Measurements from ENCODE around the gene STRIP1.

STRIP1 gene

DNA sequence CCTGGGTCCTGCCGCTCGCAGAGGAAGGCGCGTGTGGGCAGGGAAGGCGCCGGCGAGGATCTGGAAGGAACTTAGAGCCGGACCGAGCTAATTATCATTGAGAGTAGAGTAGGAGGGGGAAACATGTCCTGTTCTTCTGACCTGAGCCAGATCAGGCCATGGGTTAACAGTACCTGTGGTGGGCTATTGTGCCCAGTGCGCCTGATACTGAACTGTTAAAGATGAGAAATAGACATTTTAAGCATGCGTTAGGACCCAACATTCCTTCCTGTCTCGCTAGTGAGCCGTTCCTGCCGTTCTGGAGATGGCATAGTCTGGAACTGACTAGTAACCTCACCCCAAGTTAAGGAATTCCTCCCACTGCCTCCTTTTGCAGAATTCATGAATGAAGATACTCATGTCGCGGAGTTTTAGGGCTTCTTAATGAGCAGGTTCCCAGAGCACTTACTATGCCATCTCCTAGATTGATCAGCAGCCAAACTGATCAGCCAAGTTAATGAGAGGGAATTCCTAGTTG lies 870 bp downstream of the STRIP1 start:
- Histone ChIP-seq H3K27me3 (ENCODE audit: low read length) (no peaks in the 10 kb centered on the region), H3K27ac (ENCODE audit: low read depth, low read length) (no peak overlapping the region; the same call in 1 of the 2 replicates), H3F3A (ENCODE audit: insufficient read depth) (0 out of 2 replicates have a peak, but pooled peaks cover 7% of the 10 kb centered on the region), H2AFZ (ENCODE audit: low read depth, low read length, severe bottlenecking) (peak overlapping the region; percentile 67), H3K4me3 (ENCODE audit: insufficient read depth, low read length, poor library complexity, severe bottlenecking) (peak overlapping the region; percentile 94), H3K9me2 (replicated peaks; ENCODE audit: insufficient read depth, low read length) (no peaks in the 10 kb centered on the region), H3K9ac (ENCODE audit: low read length) (peak overlapping the region; percentile 90), H3K9me3 (ENCODE audit: insufficient read depth, low read length) (no peaks in the 10 kb centered on the region), H3K36me3 (ENCODE audit: low read length) (no peaks in the 10 kb centered on the region), H4K20me1 (ENCODE audit: low read depth, low read length) (no peaks in the 10 kb centered on the region), H3K4me2 (ENCODE audit: low read depth, low read length, poor library complexity, severe bottlenecking) (peak overlapping the region; percentile 55), H3K79me2 (ENCODE audit: insufficient read depth, low read length) (peaks cover 23% of the 10 kb centered on the region)
- TF ChIP-seq, protein P1, sequence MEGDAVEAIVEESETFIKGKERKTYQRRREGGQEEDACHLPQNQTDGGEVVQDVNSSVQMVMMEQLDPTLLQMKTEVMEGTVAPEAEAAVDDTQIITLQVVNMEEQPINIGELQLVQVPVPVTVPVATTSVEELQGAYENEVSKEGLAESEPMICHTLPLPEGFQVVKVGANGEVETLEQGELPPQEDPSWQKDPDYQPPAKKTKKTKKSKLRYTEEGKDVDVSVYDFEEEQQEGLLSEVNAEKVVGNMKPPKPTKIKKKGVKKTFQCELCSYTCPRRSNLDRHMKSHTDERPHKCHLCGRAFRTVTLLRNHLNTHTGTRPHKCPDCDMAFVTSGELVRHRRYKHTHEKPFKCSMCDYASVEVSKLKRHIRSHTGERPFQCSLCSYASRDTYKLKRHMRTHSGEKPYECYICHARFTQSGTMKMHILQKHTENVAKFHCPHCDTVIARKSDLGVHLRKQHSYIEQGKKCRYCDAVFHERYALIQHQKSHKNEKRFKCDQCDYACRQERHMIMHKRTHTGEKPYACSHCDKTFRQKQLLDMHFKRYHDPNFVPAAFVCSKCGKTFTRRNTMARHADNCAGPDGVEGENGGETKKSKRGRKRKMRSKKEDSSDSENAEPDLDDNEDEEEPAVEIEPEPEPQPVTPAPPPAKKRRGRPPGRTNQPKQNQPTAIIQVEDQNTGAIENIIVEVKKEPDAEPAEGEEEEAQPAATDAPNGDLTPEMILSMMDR (IDR thresholded peaks at IDR 0.05; ENCODE audit: insufficient read depth, low read length, poor library complexity, severe bottlenecking) = no peak
- TF ChIP-seq EZH2phosphoT487 (conservative IDR thresholded peaks at IDR 0.05; ENCODE audit: low read length) = no peak

DNA sequence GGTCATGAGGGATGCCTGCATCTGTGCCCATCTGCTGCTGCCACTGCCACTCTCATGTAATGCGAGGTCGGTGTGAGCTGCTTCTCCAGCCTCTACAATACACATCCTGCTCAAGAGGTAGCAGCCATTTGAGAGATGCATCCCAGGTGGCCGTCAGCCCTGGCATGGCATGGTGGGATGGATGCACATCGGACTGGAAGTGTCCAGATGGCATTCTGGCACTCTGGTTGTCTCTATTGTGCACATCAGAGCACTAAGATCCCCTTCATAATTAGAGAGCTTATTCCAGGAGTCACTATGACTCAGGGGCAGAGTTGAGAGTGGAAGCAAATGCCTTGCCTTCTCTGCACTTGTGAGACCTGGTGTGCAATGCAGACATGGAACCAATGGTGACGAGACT lies 3.8 kb downstream of the STRIP1 start:
- Histone ChIP-seq H3K9ac (ENCODE audit: low read length) (no peak overlapping the region), H3K36me3 (ENCODE audit: low read length) (no peaks in the 10 kb centered on the region)

DNA sequence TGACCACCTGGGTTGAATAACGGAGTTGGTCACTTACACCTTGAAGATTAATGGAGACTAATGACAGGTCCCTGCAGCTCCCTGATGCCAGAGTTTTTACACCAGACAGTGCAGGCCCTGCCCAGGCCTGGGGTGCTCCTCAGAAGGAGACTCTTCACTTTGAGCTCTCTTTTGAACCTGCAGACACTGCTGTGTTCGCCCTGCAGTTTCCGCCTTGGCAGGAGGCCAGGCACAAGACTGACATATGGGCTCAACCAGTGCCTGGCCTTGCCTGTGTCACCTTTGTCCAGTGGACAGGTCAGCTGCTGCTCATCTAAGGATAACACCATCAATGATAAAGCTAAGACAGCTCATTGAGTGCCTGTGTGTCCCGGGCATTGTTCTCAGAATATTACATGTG lies 5.2 kb downstream of the STRIP1 start:
- Histone ChIP-seq H2AFZ (ENCODE audit: low read depth, low read length, severe bottlenecking) (no peak overlapping the region), H3K27ac (ENCODE audit: low read depth, low read length) (no peak overlapping the region), H3K36me3 (ENCODE audit: low read length) (peaks cover 9% of the 10 kb centered on the region; the same call in 1 of the 2 replicates), H3K4me2 (ENCODE audit: low read depth, low read length, poor library complexity, severe bottlenecking) (no peak overlapping the region), H3K9me3 (ENCODE audit: insufficient read depth, low read length) (no peaks in the 10 kb centered on the region), H3F3A (ENCODE audit: insufficient read depth) (no peaks in the 10 kb centered on the region), H3K79me2 (ENCODE audit: insufficient read depth, low read length) (peaks cover 21% of the 10 kb centered on the region), H3K4me3 (ENCODE audit: insufficient read depth, low read length, poor library complexity, severe bottlenecking) (no peak overlapping the region), H3K9me2 (replicated peaks; ENCODE audit: insufficient read depth, low read length) (no peaks in the 10 kb centered on the region), H4K20me1 (ENCODE audit: low read depth, low read length) (no peaks in the 10 kb centered on the region), H3K9ac (ENCODE audit: low read length) (no peak overlapping the region), H3K27me3 (ENCODE audit: low read length) (no peaks in the 10 kb centered on the region)
- TF ChIP-seq, protein P1 (IDR thresholded peaks at IDR 0.05; ENCODE audit: insufficient read depth, low read length, poor library complexity, severe bottlenecking) = no peak
- TF ChIP-seq EZH2phosphoT487 (conservative IDR thresholded peaks at IDR 0.05; ENCODE audit: low read length) = no peak

More for the DNA sequence above, 3.8 kb downstream of the STRIP1 start:
- Histone ChIP-seq H3K4me2 (ENCODE audit: low read depth, low read length, poor library complexity, severe bottlenecking) (no peak overlapping the region), H3K27ac (ENCODE audit: low read depth, low read length) (no peak overlapping the region), H2AFZ (ENCODE audit: low read depth, low read length, severe bottlenecking) (no peak overlapping the region), H3K27me3 (ENCODE audit: low read length) (no peaks in the 10 kb centered on the region), H3K4me3 (ENCODE audit: insufficient read depth, low read length, poor library complexity, severe bottlenecking) (no peak overlapping the region), H3K9me2 (replicated peaks; ENCODE audit: insufficient read depth, low read length) (no peaks in the 10 kb centered on the region), H4K20me1 (ENCODE audit: low read depth, low read length) (no peaks in the 10 kb centered on the region), H3F3A (ENCODE audit: insufficient read depth) (0 out of 2 replicates have a peak, but pooled peaks cover 2% of the 10 kb centered on the region), H3K9me3 (ENCODE audit: insufficient read depth, low read length) (no peaks in the 10 kb centered on the region), H3K79me2 (ENCODE audit: insufficient read depth, low read length) (peaks cover 23% of the 10 kb centered on the region)
- no peak for TF ChIP-seq EZH2phosphoT487 (conservative IDR thresholded peaks at IDR 0.05; ENCODE audit: low read length)
- TF ChIP-seq, protein P1 (IDR thresholded peaks at IDR 0.05; ENCODE audit: insufficient read depth, low read length, poor library complexity, severe bottlenecking) = no peak

Measured in SU-DHL-6 (cell line).